Stomach (tissue), 4 donors: ENCODE results near the gene UPP2.

Experiments used
- CTCF ChIP-seq, 7 experiments: fragments of 450-650 bp in 4 of 7; fragments of 200-600 bp in 3 of 7; sonication (generic) in 3 of 7; IDR thresholded peaks; one replicate each; pipeline ENCODE4 v1.5.1; 2016 to 2019; ENCODE audit warnings: antibody characterized with exemption in 7 of 7, control low read depth in 2 of 7, mild to moderate bottlenecking in 1 of 7
- EP300 ChIP-seq: sonication (generic); formaldehyde crosslinking; IDR thresholded peaks from one replicate; pipeline ENCODE4 v1.6.1; 2017; ENCODE audit warnings: antibody characterized with exemption
- POLR2A ChIP-seq, 4 donors: fragments of 450-650 bp; IDR thresholded peaks; one replicate each; pipeline ENCODE4 v1.6.1; 2016; ENCODE audit warnings: antibody characterized with exemption in 4 of 4, control low read depth in 2 of 4, mild to moderate bottlenecking in 1 of 4, moderate library complexity in 1 of 4
- POLR2AphosphoS5 ChIP-seq, 3 donors: sonication (generic); formaldehyde crosslinking; IDR thresholded peaks; one replicate each; pipeline ENCODE4 v1.6.1; 2016; ENCODE audit warnings: antibody characterized with exemption in 3 of 3

- TF ChIP-seq CTCF (IDR thresholded peaks at IDR 0.05) (no peak), EP300 (no peak), POLR2A (IDR thresholded peaks at IDR 0.05) (no peak), POLR2AphosphoS5 (IDR thresholded peaks at IDR 0.05) (no peak)
Measured at GRCh38 chr2:158088093-158088492, 13.6 kb upstream of the UPP2 start.
